Measurements from ENCODE around the gene ACTR6. TPM values are rescaled to one million over a fixed set of nuclear protein-coding genes. Genes with fewer than 3 reads are reported as not detected.
"Not testable (repeated sequence)": the region's sequence is repeated elsewhere in the genome, so short reads cannot be mapped to it uniquely, and the experiment has no call there.

ACTR6 gene
- total RNA-seq, 2 donors from 2014 or later, result 28.9 to 39.6 TPM

- DNase-seq (ENCODE audit: low spot score in 2 of 2) (no peak), ATAC-seq (no peak)
- Mint-ChIP-seq H3K36me3 (peaks cover 5 to 13% of the 10 kb centered on the region in 2 donors), H3K27ac (peak overlapping the region; percentile 96 to 98), H3K9me3 (no peaks in the 10 kb centered on the region)
These were observed 1.2 kb downstream of the ACTR6 start for GRCh38 chr12:100201604-100202423.

DNA sequence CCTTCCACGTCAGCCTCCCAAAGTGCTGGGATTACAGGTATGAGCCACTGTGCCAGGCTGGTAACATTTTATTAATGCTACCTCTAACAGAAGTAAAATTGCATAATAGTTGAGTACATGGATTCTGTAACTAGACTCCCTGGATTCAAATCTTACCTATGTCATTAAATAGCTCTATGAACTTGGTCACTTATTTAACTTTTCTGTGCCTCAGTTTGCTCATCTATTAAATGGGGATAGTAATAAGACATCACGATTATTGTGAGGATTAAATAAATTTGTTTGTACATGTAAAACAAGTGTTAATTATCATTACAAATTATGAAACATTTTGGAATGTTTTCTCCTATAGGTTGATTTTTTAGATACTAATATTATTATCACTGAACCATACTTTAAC lies 6.7 kb downstream of the ACTR6 start:
- DNase-seq (ENCODE audit: low spot score in 2 of 2) (no peak), ATAC-seq (no peak)
- no peaks in the 10 kb centered on the region for H3K36me3 Mint-ChIP-seq
- no peaks in the 10 kb centered on the region for H3K9me3 Mint-ChIP-seq
- no peak overlapping the region for H3K27ac Mint-ChIP-seq

DNA sequence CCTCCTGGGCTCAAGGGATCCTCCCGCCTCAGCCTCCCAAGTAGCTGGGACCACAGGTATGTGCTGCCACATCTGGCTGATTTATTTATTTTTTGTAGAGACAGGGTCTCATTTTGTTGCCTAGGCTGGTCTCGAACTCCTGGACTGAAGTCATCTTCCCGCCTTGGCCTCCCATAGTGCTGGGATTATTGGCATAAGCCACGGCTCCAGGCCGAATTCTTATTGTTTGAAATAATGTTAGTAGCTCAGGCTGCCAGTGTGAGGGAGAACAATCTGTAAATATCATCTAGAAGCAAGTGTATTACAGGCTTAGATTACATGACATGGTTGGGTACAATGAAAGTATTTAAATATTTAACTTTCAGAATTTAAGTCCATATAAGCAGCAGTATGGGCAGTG lies 8.2 kb downstream of the ACTR6 start:
- ATAC-seq, result no peak
- no peak for DNase-seq (ENCODE audit: low spot score in 2 of 2)

GRCh38 chr12:100211698-100212097 lies 11.1 kb downstream of the ACTR6 start:
- DNase-seq (ENCODE audit: low spot score in 2 of 2) (no peak), ATAC-seq (no peak)
- H3K36me3 Mint-ChIP-seq, result no peaks in the 10 kb centered on the region
- H3K9me3 Mint-ChIP-seq, result no peaks in the 10 kb centered on the region
- no peak overlapping the region for H3K27ac Mint-ChIP-seq

More for the DNA sequence above, 8.2 kb downstream of the ACTR6 start:
- no peaks in the 10 kb centered on the region for H3K36me3 Mint-ChIP-seq
- H3K27ac Mint-ChIP-seq, result no peak overlapping the region
- no peaks in the 10 kb centered on the region for H3K9me3 Mint-ChIP-seq

DNA sequence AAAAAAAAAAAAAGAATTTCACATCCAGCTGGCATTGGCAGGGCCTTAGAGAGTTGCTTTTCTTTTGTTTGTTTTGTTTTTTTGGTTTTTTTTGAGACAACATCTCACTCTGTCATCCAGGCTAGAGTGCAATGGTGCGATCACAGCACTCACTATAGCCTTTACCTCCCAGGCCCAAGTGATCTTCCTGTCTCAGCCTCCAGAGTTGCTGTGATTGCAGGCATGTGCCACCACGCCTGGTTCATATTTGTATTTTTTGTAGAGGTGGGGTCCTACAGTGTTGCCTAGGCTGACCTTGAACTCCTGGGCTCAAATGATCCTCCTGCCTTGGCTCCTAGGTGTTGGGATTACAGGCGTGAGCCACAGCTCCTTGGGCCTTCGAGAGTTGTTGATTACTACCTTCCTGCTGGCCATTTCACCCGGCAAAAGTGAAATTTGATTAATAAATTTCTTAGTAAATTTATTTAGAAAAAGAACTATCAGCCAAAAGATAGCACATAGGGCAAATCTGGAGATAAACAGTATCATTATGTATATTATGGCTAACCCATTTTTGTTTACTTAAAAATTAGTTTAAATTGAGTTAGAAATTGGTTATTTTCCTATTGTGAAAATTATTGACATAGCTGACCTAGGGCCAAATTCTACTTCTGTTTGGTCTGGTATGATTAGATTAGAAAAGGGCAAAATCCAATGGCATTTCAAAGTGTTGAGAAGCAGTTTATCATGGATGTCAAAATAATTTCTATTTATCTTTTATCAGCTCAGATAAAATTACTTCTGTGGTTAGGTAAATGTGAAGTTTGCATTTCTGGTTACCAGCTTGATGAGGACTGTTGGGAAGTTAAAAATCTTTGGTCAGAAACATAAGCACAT lies 12.6 kb downstream of the ACTR6 start:
- ATAC-seq (no peak), DNase-seq (ENCODE audit: low spot score in 2 of 2) (no peak)
- Mint-ChIP-seq H3K9me3 (no peaks in the 10 kb centered on the region), H3K27ac (no peak overlapping the region), H3K36me3 (no peaks in the 10 kb centered on the region)

DNA sequence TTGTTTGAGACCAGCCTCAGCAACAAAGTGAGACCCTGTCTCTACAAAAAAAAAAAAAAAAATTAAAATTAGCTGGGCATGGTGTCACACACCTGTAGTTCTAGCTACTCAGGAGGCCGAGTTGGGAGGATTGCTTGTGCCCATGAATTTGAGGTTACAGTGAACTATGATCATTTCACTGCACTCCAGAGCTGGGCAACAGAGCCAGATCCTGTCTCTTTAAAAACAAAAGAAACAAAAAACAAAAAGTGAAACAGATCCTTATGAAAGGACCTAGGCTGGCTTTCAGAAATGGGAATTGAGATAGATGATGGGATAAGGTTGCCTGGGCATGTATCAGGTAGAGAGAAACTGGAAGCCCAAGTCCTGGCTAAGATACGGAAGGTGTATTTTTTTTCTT lies 13.9 kb downstream of the ACTR6 start:
- no peak for DNase-seq (ENCODE audit: low spot score in 2 of 2)
- no peak overlapping the region for H3K27ac Mint-ChIP-seq
- H3K9me3 Mint-ChIP-seq, result no peaks in the 10 kb centered on the region
- no peaks in the 10 kb centered on the region for H3K36me3 Mint-ChIP-seq
- no peak for ATAC-seq

- no peak for DNase-seq (ENCODE audit: low spot score in 2 of 2)
- H3K9me3 Mint-ChIP-seq, result no peaks in the 10 kb centered on the region
- H3K36me3 Mint-ChIP-seq, result no peaks in the 10 kb centered on the region
- H3K27ac Mint-ChIP-seq, result peak overlapping the region; percentile 39 to 60
- no peak for ATAC-seq
These were observed 14.6 kb downstream of the ACTR6 start for GRCh38 chr12:100215209-100215608.

DNA sequence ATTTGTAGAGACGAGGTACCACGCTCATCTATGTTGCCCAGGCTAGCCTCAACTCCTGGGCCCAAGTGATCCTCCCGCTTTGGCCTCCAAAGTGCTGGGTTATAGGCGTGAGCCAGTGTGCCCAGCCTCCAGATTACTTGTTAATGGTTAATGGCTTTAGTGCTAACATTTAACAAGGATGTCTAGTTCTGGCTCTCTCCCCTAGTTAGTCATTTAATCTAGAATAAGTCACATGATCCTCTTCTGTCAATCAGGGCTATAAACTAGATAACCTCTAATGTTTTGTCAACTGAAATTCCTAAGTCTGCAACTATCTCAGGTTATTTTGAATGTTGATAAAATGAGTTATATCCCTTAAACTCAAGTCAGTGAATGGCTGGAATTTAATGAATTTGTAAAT lies 15.7 kb downstream of the ACTR6 start:
- no peak for ATAC-seq
- Mint-ChIP-seq H3K27ac (no peak overlapping the region), H3K36me3 (no peaks in the 10 kb centered on the region), H3K9me3 (no peaks in the 10 kb centered on the region)
- DNase-seq (ENCODE audit: low spot score in 2 of 2), result no peak

- Mint-ChIP-seq H3K36me3 (peaks cover 0 to 6% of the 10 kb centered on the region in 2 donors), H3K27ac (no peak overlapping the region), H3K9me3 (no peaks in the 10 kb centered on the region)
- DNase-seq (ENCODE audit: low spot score in 2 of 2) (no peak), ATAC-seq (no peak)
These were observed 18.9 kb downstream of the ACTR6 start for GRCh38 chr12:100219328-100220109.

DNA sequence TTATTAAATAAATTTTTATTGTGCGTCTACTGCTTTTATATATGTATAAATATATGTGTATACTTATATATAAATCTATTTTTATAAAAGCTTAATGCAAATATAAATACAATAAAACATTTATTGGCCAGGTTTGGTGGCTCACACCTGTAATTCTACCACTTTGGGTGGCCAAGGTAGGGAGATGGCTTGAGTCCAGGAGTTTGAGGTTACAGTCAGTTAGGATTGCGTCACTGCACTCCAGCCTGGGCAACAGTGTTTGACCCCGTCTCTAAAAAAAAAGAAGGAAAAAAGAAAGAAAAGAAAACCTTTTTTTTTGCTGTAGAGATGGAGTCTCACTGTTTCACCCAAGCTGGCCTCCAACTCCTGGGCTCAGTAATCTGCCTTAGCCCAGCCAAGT lies 20.9 kb downstream of the ACTR6 start:
- H3K9me3 Mint-ChIP-seq, result no peaks in the 10 kb centered on the region
- H3K36me3 Mint-ChIP-seq, result peaks cover 0 to 6% of the 10 kb centered on the region in 2 donors
- H3K27ac Mint-ChIP-seq, result no peak overlapping the region
- ATAC-seq, result no peak
- DNase-seq (ENCODE audit: low spot score in 2 of 2), result no peak

DNA sequence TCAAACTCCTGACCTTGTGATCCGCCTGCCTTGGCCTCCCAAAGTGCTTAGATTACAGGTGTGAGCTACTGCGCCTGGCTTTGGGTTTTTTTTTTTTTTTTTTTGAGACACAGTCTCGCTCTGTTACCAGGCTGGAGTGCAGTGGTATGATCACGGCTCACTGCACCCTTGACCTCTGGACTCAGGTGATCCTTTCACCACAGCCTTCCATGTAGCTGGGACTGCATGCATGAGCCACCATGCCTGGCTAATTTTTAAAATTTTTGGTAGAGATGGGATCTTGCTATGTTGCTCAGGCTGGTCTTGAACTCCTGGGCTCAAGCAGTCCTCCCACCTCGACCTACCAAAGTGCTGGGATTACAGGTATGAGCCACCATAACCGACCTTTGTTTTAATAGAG lies 21.6 kb downstream of the ACTR6 start:
- not testable (repeated sequence) for H3K9me3 Mint-ChIP-seq; DNase-seq (ENCODE audit: low spot score in 2 of 2); ATAC-seq; H3K36me3 Mint-ChIP-seq
- peak overlapping the region in 1 of 2 donors; percentile 9 for H3K27ac Mint-ChIP-seq

- no peaks in the 10 kb centered on the region for H3K9me3 Mint-ChIP-seq
- H3K27ac Mint-ChIP-seq, result no peak overlapping the region
- peaks cover 0 to 6% of the 10 kb centered on the region in 2 donors for H3K36me3 Mint-ChIP-seq
- no peak for DNase-seq (ENCODE audit: low spot score in 2 of 2)
- ATAC-seq, result no peak
These were observed 24.9 kb downstream of the ACTR6 start for GRCh38 chr12:100225491-100225890.

DNA sequence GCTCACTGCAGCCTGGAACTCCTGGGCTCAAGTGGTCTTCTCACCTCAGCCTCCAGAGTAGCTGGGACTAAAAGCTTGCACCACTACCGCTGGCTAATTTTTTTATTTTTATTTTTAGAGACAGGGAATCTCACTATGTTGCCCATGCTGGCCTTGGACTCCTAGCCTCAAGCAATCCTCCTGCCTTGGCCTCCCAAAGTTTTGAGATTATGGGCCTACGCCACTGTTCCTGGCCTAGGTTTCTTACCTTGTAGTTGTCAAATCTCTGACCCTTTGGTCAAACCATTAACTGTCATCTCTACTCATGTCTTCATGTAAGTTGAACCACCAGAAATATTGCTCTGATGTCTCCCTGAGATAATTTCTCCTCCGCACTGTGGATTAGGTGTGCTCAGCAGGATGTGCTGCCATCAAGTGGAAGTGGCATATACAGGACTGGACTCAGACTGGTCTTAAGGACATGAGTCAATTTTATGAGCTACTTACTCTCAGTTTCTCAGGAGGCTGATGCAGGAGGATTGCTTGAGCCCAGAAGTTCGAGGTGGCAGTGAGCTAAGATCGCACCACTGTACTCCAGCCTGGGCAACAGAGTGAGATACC lies 28.5 kb downstream of the ACTR6 start:
- DNase-seq (ENCODE audit: low spot score in 2 of 2) (no peak), ATAC-seq (no peak)
- no peaks in the 10 kb centered on the region for H3K36me3 Mint-ChIP-seq
- H3K9me3 Mint-ChIP-seq, result no peaks in the 10 kb centered on the region
- H3K27ac Mint-ChIP-seq, result no peak overlapping the region

DNA sequence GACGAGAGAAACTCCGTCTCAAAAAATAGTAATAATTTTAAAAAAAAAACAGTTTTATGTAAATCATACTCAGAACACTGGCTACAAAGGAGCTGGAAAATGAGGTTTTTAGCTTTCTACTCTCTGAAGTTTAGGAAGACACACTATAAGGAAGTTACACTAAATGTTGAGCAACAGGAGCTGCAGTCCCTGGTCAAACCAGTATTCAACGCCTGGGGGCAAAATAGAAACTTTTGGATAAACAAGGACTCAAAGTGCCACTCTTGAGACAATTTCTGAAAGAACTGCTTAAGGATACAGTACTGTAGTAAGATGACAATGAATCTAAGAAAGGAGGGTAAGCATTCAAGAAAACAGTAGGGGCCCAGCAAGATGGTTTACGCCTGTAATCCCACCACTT lies 29.3 kb downstream of the ACTR6 start:
- Mint-ChIP-seq H3K27ac (no peak overlapping the region), H3K9me3 (no peaks in the 10 kb centered on the region), H3K36me3 (no peaks in the 10 kb centered on the region)
- ATAC-seq, result no peak
- no peak for DNase-seq (ENCODE audit: low spot score in 2 of 2)

DNA sequence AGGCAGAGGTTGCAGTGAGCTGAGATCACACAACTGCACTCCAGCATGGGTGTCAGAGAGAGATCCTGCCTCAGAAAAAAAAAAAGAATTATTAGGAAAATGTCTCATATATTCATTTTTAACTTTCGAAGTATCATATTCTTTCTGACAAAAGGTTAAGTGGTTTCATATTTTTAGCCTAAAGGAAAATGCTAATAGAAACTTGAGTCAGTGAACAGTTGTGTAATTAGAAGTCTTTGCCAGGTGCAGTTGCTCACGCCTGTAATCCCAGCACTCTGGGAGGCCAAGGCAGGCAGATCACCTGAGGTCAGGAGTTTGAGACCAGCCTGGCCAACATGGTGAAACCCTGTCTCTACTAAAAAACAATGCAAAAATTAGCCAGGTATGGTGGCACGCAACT lies 31.3 kb downstream of the ACTR6 start:
- H3K36me3 Mint-ChIP-seq; ATAC-seq; H3K27ac Mint-ChIP-seq; H3K9me3 Mint-ChIP-seq; DNase-seq (ENCODE audit: low spot score in 2 of 2): not testable (repeated sequence)

GRCh38 chr12:100234166-100234565 lies 33.6 kb downstream of the ACTR6 start:
- Mint-ChIP-seq H3K27ac (no peak overlapping the region), H3K36me3 (no peaks in the 10 kb centered on the region), H3K9me3 (no peaks in the 10 kb centered on the region)
- no peak for DNase-seq (ENCODE audit: low spot score in 2 of 2)
- ATAC-seq, result no peak
